Stimulated activated CD4-positive, alpha-beta T cell treated with anti-CD3 and anti-CD28 coated beads, Interleukin-1b, Interleukin-23, amount 100 ng/mL, for 1 hour (primary cell): ENCODE data around the gene AGTPBP1.
"Not testable (repeated sequence)": the region's sequence is repeated elsewhere in the genome, so short reads cannot be mapped to it uniquely, and the experiment has no call there.

Source experiments
- DNase-seq, 2 donors: peaks; one replicate each; pipeline ENCODE4 v3.0.0-alpha.2; 2020; ENCODE audit warnings: low read depth in 2 of 2

AGTPBP1 gene

GRCh38 chr9:85741875-85742596 lies at the start of gene AGTPBP1:
Gene AGTPBP1, minus strand, starts transcription at chr9:85741954. Its CDS starts 29,421 bp downstream, at chr9:85712533.
- DNase-seq, result peak; percentile 94 to 96

- not testable (repeated sequence) for DNase-seq
These were observed 44.4 kb upstream of the AGTPBP1 start for GRCh38 chr9:85786116-85786515.

- DNase-seq, result not testable (repeated sequence)
These were observed 32.1 kb upstream of the AGTPBP1 start for GRCh38 chr9:85773844-85774243.

GRCh38 chr9:85761802-85762201 lies 20.0 kb upstream of the AGTPBP1 start:
- not testable (repeated sequence) for DNase-seq

- not testable (repeated sequence) for DNase-seq
These were observed 16.0 kb upstream of the AGTPBP1 start for GRCh38 chr9:85757716-85758115.

- not testable (repeated sequence) for DNase-seq
These were observed 14.5 kb upstream of the AGTPBP1 start for GRCh38 chr9:85756216-85756615.

- DNase-seq, result no peak
These were observed 4.6 kb upstream of the AGTPBP1 start for GRCh38 chr9:85746309-85746708.

- DNase-seq, result no peak
These were observed 3.4 kb upstream of the AGTPBP1 start for GRCh38 chr9:85745203-85745602.

- DNase-seq, result no peak
These were observed 2.7 kb upstream of the AGTPBP1 start for GRCh38 chr9:85744480-85744879.

GRCh38 chr9:85743275-85744128 lies 1.7 kb upstream of the AGTPBP1 start:
- no peak for DNase-seq

GRCh38 chr9:85742597-85742936 lies 813 bp upstream of the AGTPBP1 start:
- no peak for DNase-seq

- peak; percentile 15 to 17 for DNase-seq
These were observed 469 bp downstream of the AGTPBP1 start for GRCh38 chr9:85741095-85741874.

GRCh38 chr9:85740787-85741094 lies 1.0 kb downstream of the AGTPBP1 start:
- DNase-seq, result no peak

- no peak for DNase-seq
These were observed 3.2 kb downstream of the AGTPBP1 start for GRCh38 chr9:85738509-85738908.

- no peak for DNase-seq
These were observed 4.1 kb downstream of the AGTPBP1 start for GRCh38 chr9:85737671-85738070.

GRCh38 chr9:85730916-85731630 lies 10.7 kb downstream of the AGTPBP1 start:
- no peak for DNase-seq

GRCh38 chr9:85729882-85730281 lies 11.9 kb downstream of the AGTPBP1 start:
- DNase-seq, result no peak

- no peak for DNase-seq
These were observed 14.3 kb downstream of the AGTPBP1 start for GRCh38 chr9:85727500-85727899.

- DNase-seq, result no peak
These were observed 15.0 kb downstream of the AGTPBP1 start for GRCh38 chr9:85726737-85727136.

GRCh38 chr9:85723215-85723614 lies 18.5 kb downstream of the AGTPBP1 start:
- DNase-seq, result peak; percentile 13 to 18

- DNase-seq, result not testable (repeated sequence)
These were observed 22.3 kb downstream of the AGTPBP1 start for GRCh38 chr9:85719411-85719810.

- DNase-seq, result not testable (repeated sequence)
These were observed 23.9 kb downstream of the AGTPBP1 start for GRCh38 chr9:85717818-85718217.
